Measurements from ENCODE around the gene NAPEPLD.
"Not testable (repeated sequence)": the region's sequence is repeated elsewhere in the genome, so short reads cannot be mapped to it uniquely, and the experiment has no call there.

DNA sequence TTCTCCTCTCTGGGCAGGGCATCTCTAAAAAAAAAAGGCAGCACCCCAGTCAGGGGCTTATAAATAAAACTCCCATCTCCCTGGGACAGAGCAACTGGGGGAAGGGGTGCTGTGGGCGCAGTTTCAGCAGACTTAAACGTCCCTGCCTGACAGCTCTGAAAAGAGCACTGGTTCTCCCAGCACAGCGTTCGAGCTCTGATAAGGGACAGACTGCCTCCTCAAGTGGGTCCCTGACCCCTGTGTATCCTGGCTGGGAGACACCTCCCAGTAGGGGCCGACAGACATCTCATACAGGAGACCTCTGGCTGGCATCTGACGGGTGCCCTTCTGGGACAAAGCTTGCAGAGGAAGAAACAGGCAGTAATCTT lies 42.2 kb downstream of the NAPEPLD start:
- not testable (repeated sequence) for TF ChIP-seq POLR2A (IDR thresholded peaks at IDR 0.05); EP300 (IDR thresholded peaks at IDR 0.05; ENCODE audit: low read depth)
- TF ChIP-seq, protein P1, sequence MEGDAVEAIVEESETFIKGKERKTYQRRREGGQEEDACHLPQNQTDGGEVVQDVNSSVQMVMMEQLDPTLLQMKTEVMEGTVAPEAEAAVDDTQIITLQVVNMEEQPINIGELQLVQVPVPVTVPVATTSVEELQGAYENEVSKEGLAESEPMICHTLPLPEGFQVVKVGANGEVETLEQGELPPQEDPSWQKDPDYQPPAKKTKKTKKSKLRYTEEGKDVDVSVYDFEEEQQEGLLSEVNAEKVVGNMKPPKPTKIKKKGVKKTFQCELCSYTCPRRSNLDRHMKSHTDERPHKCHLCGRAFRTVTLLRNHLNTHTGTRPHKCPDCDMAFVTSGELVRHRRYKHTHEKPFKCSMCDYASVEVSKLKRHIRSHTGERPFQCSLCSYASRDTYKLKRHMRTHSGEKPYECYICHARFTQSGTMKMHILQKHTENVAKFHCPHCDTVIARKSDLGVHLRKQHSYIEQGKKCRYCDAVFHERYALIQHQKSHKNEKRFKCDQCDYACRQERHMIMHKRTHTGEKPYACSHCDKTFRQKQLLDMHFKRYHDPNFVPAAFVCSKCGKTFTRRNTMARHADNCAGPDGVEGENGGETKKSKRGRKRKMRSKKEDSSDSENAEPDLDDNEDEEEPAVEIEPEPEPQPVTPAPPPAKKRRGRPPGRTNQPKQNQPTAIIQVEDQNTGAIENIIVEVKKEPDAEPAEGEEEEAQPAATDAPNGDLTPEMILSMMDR (IDR thresholded peaks at IDR 0.05): not testable (repeated sequence)
